T-helper 1 cell treated with Interleukin-12 subunit alpha and Interleukin-12 subunit beta and Interleukin-4 antibody, amounts not matched to agents 30 μg/mL and 1 μg/mL, for 36 hours (primary cell): Measurements from ENCODE around the gene KRTAP5-11.
"Not testable (repeated sequence)": the region's sequence is repeated elsewhere in the genome, so short reads cannot be mapped to it uniquely, and the experiment has no call there.

Experiments used
- H3K27ac Mint-ChIP-seq: one replicate; pipeline ENCODE4 v1.8.0; 2021; ENCODE audit warnings: mild to moderate bottlenecking, mixed read lengths
- H3K27me3 Mint-ChIP-seq: one replicate; pipeline ENCODE4 v1.8.0; 2021; ENCODE audit warnings: low read depth, mixed read lengths
- H3K36me3 Mint-ChIP-seq: one replicate; pipeline ENCODE4 v1.8.0; 2021; ENCODE audit warnings: low read depth, mixed read lengths
- H3K4me1 Mint-ChIP-seq: one replicate; pipeline ENCODE4 v1.8.0; 2021; ENCODE audit warnings: low read depth, mixed read lengths
- H3K4me3 Mint-ChIP-seq: one replicate; pipeline ENCODE4 v1.8.0; 2021; ENCODE audit warnings: mild to moderate bottlenecking, moderate library complexity, mixed read lengths
- H3K9me3 Mint-ChIP-seq: one replicate; pipeline ENCODE4 v1.8.0; 2021; ENCODE audit warnings: mixed read lengths

KRTAP5-11 gene

GRCh38 chr11:71551711-71552110, 31.0 kb downstream of the KRTAP5-11 start:
- no peak overlapping the region for H3K4me3 Mint-ChIP-seq
- no peak overlapping the region for H3K27ac Mint-ChIP-seq

GRCh38 chr11:71548716-71549151, 33.9 kb downstream of the KRTAP5-11 start:
- Mint-ChIP-seq H3K4me1 (peaks cover 1% of the 10 kb centered on the region), H3K4me3 (no peak overlapping the region), H3K27ac (no peak overlapping the region), H3K9me3 (peaks cover 5% of the 10 kb centered on the region), H3K36me3 (no peaks in the 10 kb centered on the region), H3K27me3 (no peaks in the 10 kb centered on the region)

More at GRCh38 chr11:71551711-71552110, 31.0 kb downstream of the KRTAP5-11 start:
- peaks cover 3% of the 10 kb centered on the region for H3K27me3 Mint-ChIP-seq
- H3K9me3 Mint-ChIP-seq, result no peaks in the 10 kb centered on the region
- no peaks in the 10 kb centered on the region for H3K4me1 Mint-ChIP-seq
- no peaks in the 10 kb centered on the region for H3K36me3 Mint-ChIP-seq

GRCh38 chr11:71548120-71548519, 34.6 kb downstream of the KRTAP5-11 start, which contains the start of gene KRTAP5-9:
Gene KRTAP5-9, plus strand, starts transcription at chr11:71548420. Its CDS starts 238 bp downstream, at chr11:71548658.
- Mint-ChIP-seq H3K27me3 (no peaks in the 10 kb centered on the region), H3K9me3 (peaks cover 5% of the 10 kb centered on the region), H3K36me3 (no peaks in the 10 kb centered on the region), H3K4me3 (no peak within 1 kb of the TSS), H3K4me1 (peaks cover 1% of the 10 kb centered on the region), H3K27ac (no peak within 1 kb of the TSS)

GRCh38 chr11:71545405-71545966, 37.2 kb downstream of the KRTAP5-11 start:
- H3K9me3 Mint-ChIP-seq, result peaks cover 16% of the 10 kb centered on the region
- H3K4me1 Mint-ChIP-seq, result peaks cover 1% of the 10 kb centered on the region
- H3K36me3 Mint-ChIP-seq, result no peaks in the 10 kb centered on the region
- H3K4me3 Mint-ChIP-seq, result no peak overlapping the region
- no peak overlapping the region for H3K27ac Mint-ChIP-seq
- no peaks in the 10 kb centered on the region for H3K27me3 Mint-ChIP-seq

- Mint-ChIP-seq H3K27me3 (no peaks in the 10 kb centered on the region), H3K36me3 (no peaks in the 10 kb centered on the region), H3K27ac (no peak overlapping the region), H3K4me1 (peaks cover 1% of the 10 kb centered on the region), H3K4me3 (no peak overlapping the region), H3K9me3 (peaks cover 16% of the 10 kb centered on the region)
Measured at GRCh38 chr11:71544525-71545214, 38.0 kb downstream of the KRTAP5-11 start.

- Mint-ChIP-seq H3K9me3 (peaks cover 16% of the 10 kb centered on the region), H3K27ac (no peak overlapping the region), H3K27me3 (no peaks in the 10 kb centered on the region), H3K4me1 (peaks cover 1% of the 10 kb centered on the region), H3K36me3 (no peaks in the 10 kb centered on the region), H3K4me3 (no peak overlapping the region)
Measured at GRCh38 chr11:71543866-71544265, 38.8 kb downstream of the KRTAP5-11 start.

- no peaks in the 10 kb centered on the region for H3K27me3 Mint-ChIP-seq
- H3K27ac Mint-ChIP-seq, result no peak overlapping the region
- peaks cover 16% of the 10 kb centered on the region for H3K9me3 Mint-ChIP-seq
- H3K36me3 Mint-ChIP-seq, result no peaks in the 10 kb centered on the region
- peaks cover 1% of the 10 kb centered on the region for H3K4me1 Mint-ChIP-seq
- no peak overlapping the region for H3K4me3 Mint-ChIP-seq
Measured at GRCh38 chr11:71542879-71543777, 39.5 kb downstream of the KRTAP5-11 start.

- H3K27me3 Mint-ChIP-seq, result no peaks in the 10 kb centered on the region
- peaks cover 16% of the 10 kb centered on the region for H3K9me3 Mint-ChIP-seq
- no peak overlapping the region for H3K4me3 Mint-ChIP-seq
- no peak overlapping the region for H3K27ac Mint-ChIP-seq
- H3K4me1 Mint-ChIP-seq, result peaks cover 1% of the 10 kb centered on the region
- H3K36me3 Mint-ChIP-seq, result no peaks in the 10 kb centered on the region
Measured at GRCh38 chr11:71542382-71542781, 40.3 kb downstream of the KRTAP5-11 start.

DNA sequence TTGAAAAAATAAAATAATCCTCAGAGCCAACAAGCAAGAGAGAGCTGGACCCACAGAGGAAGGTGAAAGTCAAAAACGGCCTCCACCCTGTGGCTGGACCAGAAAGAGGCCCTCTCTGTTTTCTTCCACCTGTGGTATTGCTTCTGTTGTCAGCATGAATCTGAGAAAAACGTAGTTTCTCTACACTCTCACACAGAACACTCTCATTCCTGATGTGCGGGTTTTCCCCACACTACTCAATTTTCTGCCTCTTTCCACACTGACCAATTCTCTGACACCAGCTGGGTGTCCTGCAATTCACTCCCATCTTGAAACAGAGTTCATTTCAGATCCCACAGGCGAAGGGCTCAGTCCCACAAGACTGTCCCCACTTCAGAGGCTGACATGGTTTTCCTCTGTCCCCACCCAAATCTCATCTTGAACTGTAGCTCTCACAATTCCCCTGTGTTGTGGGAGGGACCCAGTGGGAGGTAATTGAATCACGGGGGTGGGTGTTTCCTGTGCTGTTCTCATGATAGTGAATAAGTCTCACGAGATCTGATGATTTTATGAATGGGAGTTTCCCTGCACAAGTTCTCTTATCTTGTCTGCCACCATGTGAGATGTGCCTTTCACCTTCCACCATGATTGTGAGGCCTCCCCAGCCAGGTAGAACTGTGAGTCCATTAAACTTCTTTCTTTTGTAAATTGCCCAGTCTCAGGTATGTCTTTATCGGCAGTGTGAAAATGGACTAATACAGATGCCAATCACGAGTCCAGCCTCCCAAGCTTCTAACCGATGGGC, 42.0 kb downstream of the KRTAP5-11 start:
- not testable (repeated sequence) for H3K36me3 Mint-ChIP-seq, H3K27me3 Mint-ChIP-seq, H3K4me1 Mint-ChIP-seq, H3K27ac Mint-ChIP-seq, H3K4me3 Mint-ChIP-seq
- H3K9me3 Mint-ChIP-seq, result peaks cover 16% of the 10 kb centered on the region

DNA sequence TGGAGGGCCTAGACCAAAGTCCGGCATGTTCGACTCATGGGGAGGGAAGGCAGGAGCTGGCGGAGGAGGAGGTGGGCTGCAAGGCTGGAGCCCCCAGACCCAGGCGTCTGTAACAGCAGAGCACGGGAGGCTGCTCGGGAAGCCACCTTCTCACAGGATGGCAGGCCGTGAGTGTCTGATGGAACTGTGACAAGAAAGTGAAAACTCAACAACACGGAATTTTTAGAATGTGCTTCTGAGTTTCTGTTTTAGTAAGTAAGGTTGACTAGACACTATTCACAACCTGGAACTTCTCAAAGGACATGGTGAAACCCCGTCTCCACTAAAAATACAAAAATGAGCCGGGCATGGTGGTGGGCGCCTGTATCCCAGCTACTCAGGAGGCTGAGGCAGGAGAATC, 42.7 kb downstream of the KRTAP5-11 start:
- not testable (repeated sequence) for H3K27me3 Mint-ChIP-seq, H3K4me3 Mint-ChIP-seq, H3K27ac Mint-ChIP-seq, H3K4me1 Mint-ChIP-seq, H3K36me3 Mint-ChIP-seq
- peaks cover 13% of the 10 kb centered on the region for H3K9me3 Mint-ChIP-seq

GRCh38 chr11:71539017-71539416, 43.7 kb downstream of the KRTAP5-11 start:
- no peak overlapping the region for H3K27ac Mint-ChIP-seq
- H3K4me3 Mint-ChIP-seq, result no peak overlapping the region
- H3K4me1 Mint-ChIP-seq, result peaks cover 1% of the 10 kb centered on the region
- no peaks in the 10 kb centered on the region for H3K36me3 Mint-ChIP-seq
- H3K9me3 Mint-ChIP-seq, result peaks cover 11% of the 10 kb centered on the region
- no peaks in the 10 kb centered on the region for H3K27me3 Mint-ChIP-seq

DNA sequence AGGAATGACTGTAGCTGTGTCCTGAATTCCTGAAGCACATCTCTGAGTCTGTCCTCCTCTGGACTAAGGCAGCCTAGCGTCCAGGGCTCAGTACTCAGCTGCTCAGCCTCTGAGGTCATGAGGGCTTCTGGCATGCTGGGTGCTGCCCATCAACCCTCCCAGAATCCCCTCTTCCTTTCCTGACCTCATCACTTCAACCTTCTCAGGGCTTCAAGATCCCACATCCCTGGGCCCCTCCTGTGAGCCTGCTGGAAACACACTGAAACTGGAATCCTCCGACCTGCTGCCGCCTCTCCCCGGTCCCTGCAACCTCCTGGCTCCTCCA, 44.0 kb downstream of the KRTAP5-11 start:
- no peaks in the 10 kb centered on the region for H3K27me3 Mint-ChIP-seq
- H3K4me1 Mint-ChIP-seq, result no peaks in the 10 kb centered on the region
- no peaks in the 10 kb centered on the region for H3K36me3 Mint-ChIP-seq
- H3K4me3 Mint-ChIP-seq, result no peak overlapping the region
- peaks cover 11% of the 10 kb centered on the region for H3K9me3 Mint-ChIP-seq
- H3K27ac Mint-ChIP-seq, result no peak overlapping the region

- not testable (repeated sequence) for H3K36me3 Mint-ChIP-seq, H3K4me1 Mint-ChIP-seq, H3K4me3 Mint-ChIP-seq, H3K27ac Mint-ChIP-seq, H3K27me3 Mint-ChIP-seq
- peaks cover 11% of the 10 kb centered on the region for H3K9me3 Mint-ChIP-seq
Measured at GRCh38 chr11:71537977-71538665, 44.6 kb downstream of the KRTAP5-11 start, which contains the start of gene KRTAP5-8. Gene KRTAP5-8, plus strand, starts transcription at chr11:71538025. Its CDS starts 31 bp downstream, at chr11:71538056.

- Mint-ChIP-seq H3K4me1 (no peaks in the 10 kb centered on the region), H3K27ac (no peak overlapping the region), H3K27me3 (no peaks in the 10 kb centered on the region), H3K9me3 (peaks cover 11% of the 10 kb centered on the region), H3K4me3 (no peak overlapping the region), H3K36me3 (no peaks in the 10 kb centered on the region)
Measured at GRCh38 chr11:71537537-71537936, 45.1 kb downstream of the KRTAP5-11 start.
